GM23338 (cell line): ENCODE results near the gene CCL8. TPM values are rescaled to one million over a fixed set of nuclear protein-coding genes. Genes with fewer than 3 reads are reported as not detected.

ENCODE experiments used
- ATAC-seq: fragments of 200-7000 bp; cut with Tn5 transposase; 3 replicates; pipeline ENCODE4 v1.9.1; 2020
- DNase-seq: peaks from one replicate; pipeline ENCODE4 v3.0.0-alpha.2; 2015; ENCODE audit warnings: low spot score
- H2AFZ ChIP-seq: fragments of 200-600 bp; sonication (generic); 2 replicates; pipeline ENCODE4 v1.8.0; 2016; ENCODE audit warnings: antibody characterized with exemption, mild to moderate bottlenecking, moderate library complexity
- H3F3A ChIP-seq: fragments of 200-600 bp; sonication (generic); replicated peaks from 2 replicates; pipeline ENCODE4 v1.8.0; 2017; ENCODE audit warnings: antibody characterized with exemption, mixed run types, low read depth
- H3K27ac ChIP-seq: fragments of 200-600 bp; sonication (generic); 2 replicates; pipeline ENCODE4 v1.6.1; 2016; ENCODE audit warnings: low read depth
- H3K27me3 ChIP-seq: fragments of 200-600 bp; sonication (generic); 2 replicates; pipeline ENCODE4 v1.8.0; 2016; ENCODE audit warnings: mild to moderate bottlenecking, mixed run types, moderate library complexity; ENCODE audit not compliant: insufficient read depth
- H3K36me3 ChIP-seq: fragments of 200-600 bp; sonication (generic); 2 replicates; pipeline ENCODE4 v1.8.0; 2016; ENCODE audit warnings: mild to moderate bottlenecking; ENCODE audit not compliant: insufficient read depth
- H3K4me1 ChIP-seq: fragments of 200-600 bp; sonication (generic); 2 replicates; pipeline ENCODE4 v1.8.0; 2016; ENCODE audit warnings: mild to moderate bottlenecking, moderate library complexity; ENCODE audit not compliant: insufficient read depth
- H3K4me2 ChIP-seq: fragments of 200-600 bp; sonication (generic); 2 replicates; pipeline ENCODE4 v1.7.1; 2017; ENCODE audit warnings: mixed run types
- H3K4me3 ChIP-seq: fragments of 200-600 bp; sonication (generic); 2 replicates; pipeline ENCODE4 v1.6.1; 2016; ENCODE audit warnings: mixed run types
- H3K79me2 ChIP-seq: fragments of 200-600 bp; sonication (generic); replicated peaks from 2 replicates; pipeline ENCODE4 v1.8.0; 2017; ENCODE audit warnings: mild to moderate bottlenecking; ENCODE audit not compliant: insufficient read depth
- H3K9me2 ChIP-seq: fragments of 200-600 bp; sonication (generic); 2 replicates; pipeline ENCODE4 v1.8.0; 2017; ENCODE audit not compliant: insufficient read depth
- H4K20me1 ChIP-seq: fragments of 200-600 bp; sonication (generic); replicated peaks from 2 replicates; pipeline ENCODE4 v1.8.0; 2017; ENCODE audit warnings: mild to moderate bottlenecking; ENCODE audit not compliant: insufficient read depth
- H3K27ac Mint-ChIP-seq: 2 replicates; pipeline ENCODE4 v1.8.0; 2020; ENCODE audit warnings: inconsistent platforms, mild to moderate bottlenecking, moderate library complexity, mixed read lengths
- H3K27me3 Mint-ChIP-seq: 3 replicates; pipeline ENCODE4 v1.8.0; 2022; ENCODE audit warnings: low read depth, mild to moderate bottlenecking, moderate library complexity, mixed read lengths, inconsistent platforms; ENCODE audit not compliant: insufficient read depth, poor library complexity
- H3K36me3 Mint-ChIP-seq: 3 replicates; pipeline ENCODE4 v1.8.0; 2021; ENCODE audit warnings: low read depth, mild to moderate bottlenecking, inconsistent platforms, moderate library complexity, mixed read lengths
- H3K4me1 Mint-ChIP-seq: 3 replicates; pipeline ENCODE4 v1.8.0; 2020; ENCODE audit warnings: mild to moderate bottlenecking, inconsistent platforms, mixed read lengths
- H3K4me3 Mint-ChIP-seq: 3 replicates; pipeline ENCODE4 v1.8.0; 2021; ENCODE audit warnings: moderate library complexity, mild to moderate bottlenecking, inconsistent platforms, mixed read lengths
- H3K9me3 Mint-ChIP-seq: 3 replicates; pipeline ENCODE4 v1.8.0; 2020; ENCODE audit warnings: moderate library complexity, mild to moderate bottlenecking, inconsistent platforms, mixed read lengths
- CTCF ChIP-seq, 2 experiments: fragments of 200-600 bp in 1 of 2; sonication (generic) in 1 of 2; conservative IDR thresholded peaks; 2 replicates each; pipeline versions ENCODE4 v1.5.1 to v1.6.1; 2016 to 2017; ENCODE audit warnings: antibody characterized with exemption in 2 of 2, low read depth in 2 of 2, mild to moderate bottlenecking in 2 of 2, moderate library complexity in 1 of 2
- ETS1 ChIP-seq: IDR thresholded peaks from 2 replicates; pipeline ENCODE4 v1.6.1; 2016; ENCODE audit warnings: antibody characterized with exemption
- EZH2 ChIP-seq: fragments of 200-600 bp; sonication (generic); IDR thresholded peaks from one replicate; pipeline ENCODE4 v1.8.0; 2017; ENCODE audit warnings: antibody characterized with exemption, mild to moderate bottlenecking, low read depth; ENCODE audit not compliant: unreplicated experiment
- JUNB ChIP-seq: IDR thresholded peaks from one replicate; pipeline ENCODE4 v1.6.1; 2016; ENCODE audit warnings: antibody characterized with exemption; ENCODE audit not compliant: unreplicated experiment
- NANOG ChIP-seq: IDR thresholded peaks from 2 replicates; pipeline ENCODE4 v1.6.1; 2016; ENCODE audit warnings: antibody characterized with exemption, borderline replicate concordance
- ZNF462 ChIP-seq: fragments of 250-450 bp; sonication (Bioruptor Pico); IDR thresholded peaks from 2 replicates; pipeline ENCODE4 v1.5.0; 2020; ENCODE audit warnings: mild to moderate bottlenecking, moderate library complexity
- polyA plus RNA-seq: library from polyadenylated mRNA; unstranded; fragments of >200 nt; fragmentation: Nextera tagmentation; extraction: Ambion mirVana; gene quantifications from 2 replicates; pipeline ENCODE4 v1.2.1, GENCODE V29; 2016
- total RNA-seq: library from RNA; depleted of rRNA; stranded (reverse); fragments of >200 nt; shearing (Covaris generic); gene quantifications from 2 replicates; pipeline ENCODE4 v1.2.3, GENCODE V29; 2014

Gene CCL8
- total and polyA plus RNA-seq, 2 experiments from 2014 or later = not detected

GRCh38 chr17:34352191-34352590, 33.0 kb downstream of the CCL8 start:
- Histone ChIP-seq H3K27me3 (no peaks in the 10 kb centered on the region), H4K20me1 (no peaks in the 10 kb centered on the region; the same call in 1 of the 2 replicates), H3K4me1 (no peaks in the 10 kb centered on the region), H2AFZ (no peak overlapping the region), H3K4me2 (no peak overlapping the region), H3K79me2 (no peaks in the 10 kb centered on the region), H3K4me3 (no peak overlapping the region), H3F3A (no peaks in the 10 kb centered on the region), H3K27ac (no peak overlapping the region), H3K36me3 (no peaks in the 10 kb centered on the region), H3K9me2 (peaks cover 6% of the 10 kb centered on the region; the same call in 1 of the 2 replicates)
- TF ChIP-seq ZNF462 (CRISPR knock-in tag) (no peak), NANOG (no peak), EZH2 (no peak), CTCF (conservative IDR thresholded peaks at IDR 0.05; ENCODE audit: low read depth in 2 of 2) (no peak), ETS1 (no peak), JUNB (no peak)
- no peaks in the 10 kb centered on the region for H3K27me3 Mint-ChIP-seq
- no peak overlapping the region for H3K4me3 Mint-ChIP-seq
- H3K4me1 Mint-ChIP-seq = no peaks in the 10 kb centered on the region
- H3K27ac Mint-ChIP-seq = no peak overlapping the region
- no peak for DNase-seq
- peaks cover 2% of the 10 kb centered on the region; the same call in 2 of the 3 replicates for H3K9me3 Mint-ChIP-seq
- H3K36me3 Mint-ChIP-seq = no peaks in the 10 kb centered on the region
- ATAC-seq = no peak
